ENCODE data around the gene HAVCR2.

DNA sequence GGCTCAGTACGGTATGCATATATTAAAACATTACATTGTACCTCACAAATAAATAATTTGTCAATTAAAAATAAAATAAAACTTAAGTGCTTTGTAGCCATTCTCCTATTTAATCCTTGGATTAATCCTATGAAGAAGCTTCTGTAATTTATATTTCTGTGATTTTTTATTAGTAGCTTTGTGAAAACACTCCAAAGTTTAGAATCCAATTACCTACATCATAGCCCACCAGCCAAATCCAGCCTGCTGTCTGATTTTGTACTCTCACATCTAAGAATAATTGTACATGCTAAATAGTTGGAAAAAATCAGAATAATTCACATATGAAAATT lies 23.4 kb upstream of the HAVCR2 start:
- no peak for TF ChIP-seq EZH2 (IDR thresholded peaks at IDR 0.05; ENCODE audit: borderline replicate concordance, low read depth, low read length, severe bottlenecking)
- TF ChIP-seq, protein P1, sequence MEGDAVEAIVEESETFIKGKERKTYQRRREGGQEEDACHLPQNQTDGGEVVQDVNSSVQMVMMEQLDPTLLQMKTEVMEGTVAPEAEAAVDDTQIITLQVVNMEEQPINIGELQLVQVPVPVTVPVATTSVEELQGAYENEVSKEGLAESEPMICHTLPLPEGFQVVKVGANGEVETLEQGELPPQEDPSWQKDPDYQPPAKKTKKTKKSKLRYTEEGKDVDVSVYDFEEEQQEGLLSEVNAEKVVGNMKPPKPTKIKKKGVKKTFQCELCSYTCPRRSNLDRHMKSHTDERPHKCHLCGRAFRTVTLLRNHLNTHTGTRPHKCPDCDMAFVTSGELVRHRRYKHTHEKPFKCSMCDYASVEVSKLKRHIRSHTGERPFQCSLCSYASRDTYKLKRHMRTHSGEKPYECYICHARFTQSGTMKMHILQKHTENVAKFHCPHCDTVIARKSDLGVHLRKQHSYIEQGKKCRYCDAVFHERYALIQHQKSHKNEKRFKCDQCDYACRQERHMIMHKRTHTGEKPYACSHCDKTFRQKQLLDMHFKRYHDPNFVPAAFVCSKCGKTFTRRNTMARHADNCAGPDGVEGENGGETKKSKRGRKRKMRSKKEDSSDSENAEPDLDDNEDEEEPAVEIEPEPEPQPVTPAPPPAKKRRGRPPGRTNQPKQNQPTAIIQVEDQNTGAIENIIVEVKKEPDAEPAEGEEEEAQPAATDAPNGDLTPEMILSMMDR (IDR thresholded peaks at IDR 0.05; ENCODE audit: borderline replicate concordance, extremely low read depth, low read length, poor library complexity, severe bottlenecking): no peak
